COLO829 (cell line): ENCODE results near the gene PNLIPRP1.

Experiments
- DNase-seq: peaks from one replicate; pipeline ENCODE4 v3.0.0; 2012; ENCODE audit warnings: low spot score

Gene PNLIPRP1

DNA sequence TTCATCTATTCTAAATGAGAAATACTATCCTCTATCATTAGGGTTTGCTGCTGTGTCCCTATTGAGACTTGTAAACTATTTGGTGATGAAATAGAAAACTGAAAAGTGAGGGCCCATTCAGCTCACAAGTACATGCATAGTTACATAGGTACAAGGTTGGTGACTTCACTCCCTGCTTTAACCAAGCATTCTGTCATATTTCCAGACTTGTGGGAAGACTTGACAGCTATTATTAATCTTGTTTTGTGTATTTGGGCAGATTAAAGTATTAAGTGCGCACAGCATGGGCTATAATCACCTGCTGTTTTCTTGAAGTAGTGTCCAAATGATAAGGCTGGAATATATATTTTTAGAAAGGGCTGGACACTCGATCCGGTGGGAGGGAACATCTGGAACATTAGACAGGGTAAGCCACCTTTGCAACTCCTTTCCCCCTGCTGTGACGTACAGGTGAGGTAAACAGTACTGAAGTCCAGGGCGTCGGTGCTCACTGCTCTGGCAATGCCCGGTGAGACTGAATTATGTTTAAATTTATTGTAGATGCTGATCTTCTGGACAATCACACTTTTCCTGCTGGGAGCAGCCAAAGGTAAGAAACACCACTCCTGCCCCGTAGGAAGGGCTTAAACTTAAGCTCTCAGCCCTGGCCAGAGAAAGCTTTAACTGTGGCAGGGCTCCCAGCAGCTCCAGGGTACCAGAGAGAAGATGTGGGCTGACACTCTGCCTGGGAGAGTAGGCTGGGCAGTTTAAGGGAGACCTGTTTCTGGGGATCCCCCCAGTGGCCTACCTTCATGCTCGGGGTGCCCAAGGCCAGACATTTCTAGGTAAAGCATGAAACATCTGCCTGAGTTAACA is at the start of gene PNLIPRP1:
Gene PNLIPRP1, plus strand, starts transcription at position 370 of the 855 bp plus-strand sequence. Its CDS starts 171 bp downstream, at position 541.
- no peak for DNase-seq

DNA sequence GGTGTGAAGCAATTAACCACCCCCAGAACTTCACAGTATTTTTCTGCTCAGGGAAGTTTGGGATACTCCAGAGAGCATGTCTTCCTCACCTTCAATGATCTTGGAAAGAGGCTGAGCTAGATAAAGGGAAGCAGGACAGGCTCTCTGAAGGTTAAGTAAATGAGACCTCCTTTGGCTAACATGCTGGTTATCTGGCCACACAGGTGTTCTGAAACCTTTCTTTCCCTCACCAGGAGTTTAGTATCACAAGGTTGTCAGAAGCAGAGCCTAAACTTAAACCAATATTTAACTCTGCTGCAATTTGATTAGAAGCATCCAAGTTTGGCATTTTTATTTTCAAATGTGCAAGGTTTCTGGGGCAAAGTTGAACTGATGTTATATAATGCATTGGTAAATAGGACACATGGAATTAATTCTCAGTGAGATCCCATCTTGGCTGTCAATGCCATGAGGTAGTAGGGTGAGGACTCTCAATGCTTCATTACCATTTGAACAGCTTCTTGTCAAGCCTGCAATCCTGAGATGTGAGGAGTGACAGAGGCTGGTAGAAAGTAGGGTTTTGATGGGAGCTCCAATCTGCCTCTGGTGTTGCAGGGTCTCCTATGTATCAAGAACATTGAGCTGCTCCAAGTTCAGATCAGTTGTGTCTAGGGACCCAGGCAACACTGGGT is 48.6 kb upstream of the PNLIPRP1 start:
- no peak for DNase-seq

- DNase-seq: no peak
Measured at GRCh38 chr10:116545122-116545521, 45.6 kb upstream of the PNLIPRP1 start.

DNA sequence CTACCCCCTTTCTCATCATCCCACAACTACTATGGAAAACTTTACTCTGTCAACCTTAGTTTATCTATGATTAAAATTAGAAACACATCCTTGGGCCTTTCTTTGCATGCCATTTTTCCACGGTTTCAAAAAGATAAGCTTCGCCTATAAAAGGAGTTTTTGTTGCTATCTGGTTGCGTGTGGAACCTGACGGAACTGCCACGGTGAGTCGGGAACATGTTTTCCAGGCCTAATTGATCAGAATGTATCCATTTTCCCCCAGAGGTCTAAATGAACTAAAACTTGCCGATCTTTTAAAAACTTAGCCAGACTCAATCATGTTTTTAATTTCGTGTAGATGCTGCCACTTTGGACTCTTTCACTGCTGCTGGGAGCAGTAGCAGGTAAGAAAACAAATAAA is 45.0 kb upstream of the PNLIPRP1 start, which contains the start of gene PNLIP:
Gene PNLIP, plus strand, starts transcription at position 176 of the 400 bp plus-strand sequence. Its CDS starts 162 bp downstream, at position 338.
- DNase-seq: no peak

GRCh38 chr10:116548301-116548700 is 42.5 kb upstream of the PNLIPRP1 start:
- DNase-seq: no peak

DNA sequence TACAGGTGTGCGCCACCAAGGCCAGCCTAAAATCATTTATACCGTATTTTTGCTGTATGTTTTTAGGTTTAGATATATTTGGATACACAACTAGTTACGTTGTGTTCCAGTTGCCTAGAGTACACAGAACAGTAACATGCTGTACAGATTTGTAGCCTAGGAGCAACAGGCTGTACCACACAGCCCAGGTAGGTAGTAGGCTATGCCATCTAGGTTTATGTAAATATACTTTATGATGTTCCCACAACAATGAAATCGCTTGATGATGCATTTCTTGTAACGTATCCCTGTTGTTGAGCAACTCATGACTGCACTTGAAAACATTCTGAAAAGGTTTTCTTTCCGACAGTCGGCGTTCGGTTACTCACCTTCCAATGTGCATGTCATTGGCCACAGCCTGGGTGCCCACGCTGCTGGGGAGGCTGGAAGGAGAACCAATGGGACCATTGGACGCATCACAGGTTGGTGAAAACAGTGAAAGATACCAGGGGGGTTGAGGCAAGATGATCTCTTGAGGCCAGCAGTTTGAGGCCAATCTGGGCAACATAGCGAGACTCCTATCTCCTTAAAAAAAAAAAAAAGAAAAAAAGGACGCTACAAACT is 37.3 kb upstream of the PNLIPRP1 start:
- no peak for DNase-seq

GRCh38 chr10:116554628-116555027 is 36.1 kb upstream of the PNLIPRP1 start:
- no peak for DNase-seq

- no peak for DNase-seq
Measured at GRCh38 chr10:116555880-116556279, 34.9 kb upstream of the PNLIPRP1 start.

DNA sequence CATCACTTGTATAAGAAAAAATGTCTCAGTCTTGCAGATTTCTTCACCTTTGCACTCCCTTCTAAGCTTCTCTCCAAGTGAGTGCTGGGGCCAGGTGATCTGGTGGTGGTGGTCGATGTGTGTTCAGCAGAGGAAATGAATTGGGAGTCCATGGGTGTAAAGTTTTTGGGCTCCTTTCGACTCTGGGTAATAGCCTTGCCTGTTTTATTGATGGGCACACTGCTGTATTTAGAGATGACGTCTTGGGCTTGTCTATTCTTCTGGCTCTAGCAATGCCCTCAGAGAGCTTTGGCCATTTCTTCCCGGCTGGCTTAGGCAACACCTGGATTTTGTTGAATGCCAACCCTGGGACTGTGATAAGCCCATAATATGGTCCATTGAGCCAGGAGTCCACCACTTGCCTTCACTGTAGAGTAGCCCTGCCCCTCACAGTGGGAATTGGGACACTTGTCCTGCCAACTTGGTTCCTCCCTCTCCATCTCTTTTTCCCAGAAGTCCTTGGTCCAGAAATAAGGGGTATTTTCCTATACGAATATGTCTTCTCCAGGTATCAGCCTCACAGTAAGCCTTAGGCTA is 33.4 kb upstream of the PNLIPRP1 start:
- DNase-seq: no peak

GRCh38 chr10:116565534-116565933 is 25.2 kb upstream of the PNLIPRP1 start:
- DNase-seq: no peak

DNA sequence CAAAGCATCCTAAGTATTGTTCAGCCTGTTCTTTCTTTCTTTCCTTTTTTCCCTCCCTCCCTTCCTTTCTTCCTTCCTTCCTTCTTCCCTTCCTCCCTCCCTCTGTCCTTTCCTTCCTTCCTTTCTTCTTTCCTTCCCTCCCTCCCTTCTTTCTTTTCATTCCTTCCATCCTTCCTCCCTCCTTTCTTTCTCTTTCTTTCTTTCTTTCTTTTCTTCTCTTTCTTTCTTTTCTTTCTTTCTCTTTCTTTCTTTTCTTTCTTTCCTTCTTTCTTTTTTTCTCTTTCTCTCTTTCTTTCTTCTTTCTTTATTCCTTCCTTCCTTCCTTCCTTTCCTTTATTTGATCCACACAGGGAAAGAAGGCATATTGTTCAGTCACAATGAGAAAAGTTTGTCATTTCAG is 23.8 kb upstream of the PNLIPRP1 start:
- no peak for DNase-seq

GRCh38 chr10:116567335-116567734 is 23.4 kb upstream of the PNLIPRP1 start:
- DNase-seq: no peak

GRCh38 chr10:116574797-116575196 is 16.0 kb upstream of the PNLIPRP1 start:
- no peak for DNase-seq

DNA sequence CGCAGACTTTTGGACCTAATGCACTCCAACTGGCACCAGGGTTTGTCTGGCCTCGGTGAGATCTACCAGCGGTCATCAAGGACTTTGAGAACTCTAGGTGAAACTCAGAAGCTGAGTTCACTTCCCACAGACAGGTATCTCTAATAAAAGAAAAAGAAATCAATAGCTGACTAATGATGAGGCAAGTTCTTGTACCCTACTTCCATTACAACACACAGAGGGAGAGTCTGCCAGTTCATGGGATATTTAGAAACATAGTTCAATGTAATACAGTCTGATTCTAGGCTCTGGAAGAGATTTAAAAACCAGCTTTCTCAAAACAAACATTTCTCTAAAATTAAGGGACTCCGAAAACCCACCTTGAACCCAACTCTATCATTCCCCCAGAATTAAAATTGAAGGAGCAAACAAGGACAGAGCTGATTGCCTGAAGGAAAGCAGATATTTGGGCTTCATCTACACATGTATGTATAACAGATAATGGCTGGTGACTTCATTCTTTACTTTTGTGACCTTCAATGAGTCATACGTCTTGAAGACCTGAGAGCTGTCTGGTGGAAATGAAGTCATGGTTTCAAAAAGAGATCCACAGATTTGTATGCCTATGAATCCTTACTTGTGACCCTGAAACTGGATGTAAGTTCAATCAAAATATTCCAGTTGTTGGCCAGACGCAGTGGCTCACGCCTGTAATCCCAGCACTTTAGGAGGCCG is 2.7 kb upstream of the PNLIPRP1 start:
- DNase-seq: no peak

- DNase-seq: no peak
Measured at GRCh38 chr10:116588995-116589394, 1.8 kb upstream of the PNLIPRP1 start.

DNA sequence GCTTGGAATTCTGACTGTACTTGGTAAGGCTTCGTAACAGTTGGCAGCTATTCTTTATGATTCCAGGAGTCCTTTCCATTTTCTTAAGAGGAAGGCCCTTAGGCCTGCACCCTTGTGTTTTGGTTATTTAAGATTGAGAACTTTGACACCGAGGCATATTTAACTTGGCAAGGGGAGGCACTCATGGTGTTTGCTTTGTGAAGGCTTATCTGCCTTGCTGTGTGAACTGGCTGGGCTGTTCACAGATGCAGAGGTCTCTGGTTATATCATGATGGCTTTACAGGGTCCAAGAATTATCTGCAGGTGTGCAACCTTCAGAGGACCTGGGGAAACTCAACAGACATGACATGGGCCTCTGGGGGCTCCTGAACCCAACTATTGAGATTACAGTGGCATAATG is 833 bp upstream of the PNLIPRP1 start:
- no peak for DNase-seq

DNA sequence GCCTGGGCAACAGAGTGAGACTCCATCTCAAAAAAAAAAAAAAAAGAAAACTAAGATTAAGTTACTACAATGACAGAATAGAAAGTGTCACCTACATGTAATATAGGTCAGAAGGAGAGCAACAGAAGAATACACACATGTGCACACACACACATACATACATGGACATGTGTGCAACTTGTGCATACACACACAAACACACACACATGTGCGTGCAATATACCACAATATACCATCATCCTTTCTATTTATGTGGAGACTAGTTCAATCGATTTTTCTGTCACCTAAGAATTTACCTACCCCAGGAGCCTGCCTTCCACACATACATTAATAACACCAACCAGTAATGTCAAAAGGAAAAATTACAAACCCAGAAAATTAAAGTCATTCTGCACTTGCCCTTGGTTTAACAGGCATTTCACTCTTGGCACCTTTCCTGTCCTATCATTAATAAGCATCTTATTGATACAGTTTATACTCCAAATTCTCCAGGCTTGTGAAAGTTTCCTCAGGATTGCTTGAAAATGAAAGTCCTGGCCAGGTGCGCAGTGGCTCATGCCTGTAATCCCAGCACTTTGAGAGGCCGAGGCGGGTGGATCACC is 2.5 kb downstream of the PNLIPRP1 start:
- no peak for DNase-seq

DNA sequence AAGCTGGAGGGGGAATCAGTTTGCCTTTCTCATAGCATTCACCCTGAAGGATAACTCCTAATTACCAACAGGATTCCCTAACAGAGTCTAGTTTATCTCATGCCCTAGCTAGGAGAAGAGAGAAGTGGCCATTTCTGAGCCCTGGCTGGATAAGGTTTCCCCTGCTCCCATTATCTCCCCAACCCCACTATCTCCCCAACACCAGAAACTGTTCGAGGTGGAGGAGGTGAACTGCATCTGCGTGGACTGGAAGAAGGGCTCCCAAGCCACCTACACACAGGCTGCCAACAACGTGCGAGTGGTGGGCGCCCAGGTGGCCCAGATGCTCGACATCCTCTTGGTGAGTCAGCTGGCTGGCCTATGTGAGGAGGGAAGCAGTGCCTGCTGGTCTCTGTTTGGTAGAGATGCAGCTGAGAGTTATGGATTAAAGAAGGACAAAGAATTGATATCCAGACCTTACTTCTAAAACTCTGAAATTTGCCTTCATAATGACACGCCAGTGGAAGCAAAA is 3.8 kb downstream of the PNLIPRP1 start:
- no peak for DNase-seq

DNA sequence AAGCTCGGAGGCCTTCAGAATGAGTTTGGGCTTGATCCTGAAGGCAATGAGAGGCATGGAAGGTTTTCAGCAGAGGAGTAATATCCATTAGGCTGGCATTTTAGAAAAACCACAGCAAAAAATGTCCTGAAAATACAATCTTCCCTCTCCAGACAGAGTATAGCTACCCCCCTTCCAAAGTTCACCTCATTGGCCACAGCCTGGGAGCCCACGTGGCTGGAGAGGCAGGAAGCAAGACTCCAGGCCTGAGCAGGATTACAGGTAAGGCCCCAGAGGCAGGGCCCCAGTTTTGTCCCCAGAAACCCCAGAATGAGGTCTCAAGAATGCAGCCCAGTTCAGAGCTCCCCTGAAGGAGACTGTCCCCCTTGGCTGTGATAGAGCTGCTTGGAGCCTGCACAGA is 5.3 kb downstream of the PNLIPRP1 start:
- no peak for DNase-seq

- DNase-seq: no peak
Measured at GRCh38 chr10:116597543-116597942, 6.8 kb downstream of the PNLIPRP1 start.

GRCh38 chr10:116598329-116598728 is 7.6 kb downstream of the PNLIPRP1 start:
- DNase-seq: no peak
